ENCODE measurements around the gene STAT2. TPM values are rescaled to one million over a fixed set of nuclear protein-coding genes. Genes with fewer than 3 reads are reported as not detected.

Gene STAT2
- total and polyA plus RNA-seq, 9 donors, result 56.1 to 161 (median 90.2) TPM

- no peak for TF ChIP-seq CTCF (IDR thresholded peaks at IDR 0.05)
- no peak for TF ChIP-seq POLR2A (IDR thresholded peaks at IDR 0.05)
- no peak for TF ChIP-seq EP300 (IDR thresholded peaks at IDR 0.05)
- Histone ChIP-seq H3K27me3 (no peaks in the 10 kb centered on the region), H3K36me3 (no peaks in the 10 kb centered on the region), H3K9me3 (no peaks in the 10 kb centered on the region), H3K4me3 (no peak overlapping the region), H3K4me1 (ENCODE audit: insufficient read depth) (no peaks in the 10 kb centered on the region), H3K27ac (no peak overlapping the region)
- no peak for DNase-seq
- intact Hi-C loops (cut with DNase I), result no loop called here
Measured at GRCh38 chr12:56398324-56398723, 38.4 kb upstream of the STAT2 start.

- Histone ChIP-seq H3K9me3 (no peaks in the 10 kb centered on the region), H3K27ac (no peak overlapping the region), H3K4me1 (ENCODE audit: insufficient read depth) (no peaks in the 10 kb centered on the region), H3K36me3 (no peaks in the 10 kb centered on the region), H3K4me3 (no peak overlapping the region), H3K27me3 (no peaks in the 10 kb centered on the region)
- intact Hi-C loops (cut with DNase I), result no loop called here
- TF ChIP-seq CTCF (IDR thresholded peaks at IDR 0.05) (no peak), EP300 (IDR thresholded peaks at IDR 0.05) (no peak), POLR2A (IDR thresholded peaks at IDR 0.05) (no peak)
- no peak for DNase-seq
- WGBS, 3 donors, result 95 to 98% (median 97%) methylated on average over 2 of the region's 2 CpGs
Measured at GRCh38 chr12:56392331-56392730, 32.4 kb upstream of the STAT2 start.

- no peak for DNase-seq
Measured at GRCh38 chr12:56391721-56392120, 31.8 kb upstream of the STAT2 start.

GRCh38 chr12:56389412-56389811, 29.5 kb upstream of the STAT2 start:
- WGBS, 3 donors, result 17 to 29% (median 23%) methylated on average over 5 of the region's 5 CpGs
- no peaks in the 10 kb centered on the region for H3K36me3 ChIP-seq
- H3K4me3 ChIP-seq, result no peak overlapping the region
- no peak overlapping the region for H3K27ac ChIP-seq
- no peaks in the 10 kb centered on the region for H3K27me3 ChIP-seq
- no peaks in the 10 kb centered on the region for H3K4me1 ChIP-seq (ENCODE audit: insufficient read depth)
- intact Hi-C loops (cut with DNase I), result no loop called here
- H3K9me3 ChIP-seq, result no peaks in the 10 kb centered on the region
- no peak for DNase-seq
- TF ChIP-seq EP300 (IDR thresholded peaks at IDR 0.05), result no peak
- TF ChIP-seq CTCF (IDR thresholded peaks at IDR 0.05), result no peak
- no peak for TF ChIP-seq POLR2A (IDR thresholded peaks at IDR 0.05)

More at GRCh38 chr12:56391721-56392120, 31.8 kb upstream of the STAT2 start:
- WGBS, 3 donors, result 54 to 97% (median 93%) methylated on average over 1 of the region's 1 CpG
- H3K27ac ChIP-seq, result no peak overlapping the region
- H3K27me3 ChIP-seq, result no peaks in the 10 kb centered on the region
- no peaks in the 10 kb centered on the region for H3K36me3 ChIP-seq
- no peak overlapping the region for H3K4me3 ChIP-seq
- H3K4me1 ChIP-seq (ENCODE audit: insufficient read depth), result no peaks in the 10 kb centered on the region
- intact Hi-C loops (cut with DNase I), result no loop called here
- no peak for TF ChIP-seq POLR2A (IDR thresholded peaks at IDR 0.05)
- TF ChIP-seq CTCF (IDR thresholded peaks at IDR 0.05), result no peak
- TF ChIP-seq EP300 (IDR thresholded peaks at IDR 0.05), result no peak
- H3K9me3 ChIP-seq, result no peaks in the 10 kb centered on the region
